HG03439 (cell line): ENCODE data around the gene TSPYL4.
"Not testable (repeated sequence)": the region's sequence is repeated elsewhere in the genome, so short reads cannot be mapped to it uniquely, and the experiment has no call there.

Source experiments
- ATAC-seq: cut with Tn5 transposase; IDR thresholded peaks from one replicate; pipeline ENCODE4 v1.9.1; 2021; ENCODE audit warnings: mild to moderate bottlenecking, moderate library complexity; ENCODE audit not compliant: unreplicated experiment

The TSPYL4 gene

DNA sequence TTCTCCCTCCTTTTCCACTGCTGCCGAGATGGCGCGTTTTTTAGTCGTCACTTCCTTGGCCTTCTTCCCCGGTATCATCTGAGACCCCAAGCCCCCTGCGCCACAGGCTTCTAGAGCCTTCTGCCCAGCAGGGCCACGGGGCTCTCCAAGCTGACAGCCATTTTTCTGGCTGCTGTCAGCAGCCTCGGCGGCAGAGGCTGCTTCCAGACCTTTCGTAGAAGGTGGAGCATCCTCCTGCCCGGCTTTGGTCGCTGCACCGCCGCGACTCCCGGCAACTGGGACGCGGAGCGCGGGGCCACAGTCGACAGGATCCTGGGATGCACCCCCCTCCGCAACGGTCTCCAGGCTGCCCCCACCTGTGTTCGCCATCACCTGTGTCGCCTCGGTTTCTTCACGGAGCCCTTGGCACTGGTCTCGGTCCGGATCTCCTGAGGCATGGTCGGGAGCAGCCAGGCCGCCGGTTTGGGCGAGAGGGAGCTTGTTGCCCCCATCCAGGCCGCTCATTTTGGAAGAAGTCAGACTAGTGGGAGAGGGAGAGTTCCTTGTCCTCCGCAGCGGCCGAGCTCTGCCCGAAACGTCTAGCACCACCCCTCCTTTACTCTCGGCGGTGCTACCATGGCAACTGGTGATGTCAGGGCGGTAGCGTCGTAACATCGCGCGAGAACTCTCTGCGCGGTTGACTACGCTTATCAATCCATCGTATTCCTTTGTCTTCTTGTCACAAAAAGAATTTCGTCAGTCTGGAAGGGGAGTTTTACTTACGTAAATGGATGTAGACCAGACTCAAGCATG is at the start of gene TSPYL4:
TSPYL4 (minus strand) TSS at position 571 of the 792 bp plus-strand sequence; CDS start at position 504, 67 bp downstream.
- ATAC-seq: peak; percentile 100

- ATAC-seq: no peak
Measured at GRCh38 chr6:116301104-116301503, 47.2 kb upstream of the TSPYL4 start.

DNA sequence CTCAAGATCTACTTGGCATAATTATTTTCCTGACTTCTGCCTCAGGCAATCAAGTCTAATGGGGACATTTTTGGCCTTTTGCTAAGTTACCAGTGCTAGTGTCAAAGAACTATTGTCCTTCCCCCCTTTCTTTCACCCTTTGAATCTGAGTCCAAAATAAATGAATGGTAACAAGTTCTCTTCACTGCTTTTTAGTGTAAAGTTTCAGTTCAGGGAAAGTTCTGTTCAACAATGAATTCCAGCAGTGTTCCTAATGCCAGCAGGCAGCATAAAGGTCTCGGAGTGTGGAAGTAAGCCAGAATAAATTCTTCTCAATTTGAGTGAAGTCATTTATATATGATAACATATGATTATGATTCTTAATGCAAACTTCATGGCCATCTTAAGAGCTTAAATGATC is 46.7 kb upstream of the TSPYL4 start:
- no peak for ATAC-seq

DNA sequence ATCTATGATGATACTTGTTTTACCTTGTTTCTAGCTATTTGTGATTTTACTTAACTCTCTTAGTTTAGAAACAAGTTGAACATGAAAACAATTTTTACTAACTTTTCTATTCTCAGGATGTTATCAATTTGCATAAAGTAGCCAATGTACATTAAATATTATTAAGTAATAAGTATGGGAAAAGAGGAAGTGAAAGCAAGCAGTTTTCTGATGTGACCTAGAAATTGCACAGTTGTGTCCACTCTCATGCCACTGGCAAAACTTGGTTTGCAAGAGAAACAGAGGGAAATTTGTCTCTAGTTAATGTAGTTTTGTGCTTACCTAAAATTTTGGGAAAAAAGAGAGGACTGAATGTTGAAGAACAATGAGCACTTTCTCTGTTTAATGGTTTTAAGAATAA is 45.1 kb upstream of the TSPYL4 start:
- no peak for ATAC-seq

- no peak for ATAC-seq
Measured at GRCh38 chr6:116298273-116298672, 44.4 kb upstream of the TSPYL4 start.

GRCh38 chr6:116292553-116292952 is 38.7 kb upstream of the TSPYL4 start:
- ATAC-seq: no peak

GRCh38 chr6:116291701-116292396 is 38.0 kb upstream of the TSPYL4 start:
- no peak for ATAC-seq

DNA sequence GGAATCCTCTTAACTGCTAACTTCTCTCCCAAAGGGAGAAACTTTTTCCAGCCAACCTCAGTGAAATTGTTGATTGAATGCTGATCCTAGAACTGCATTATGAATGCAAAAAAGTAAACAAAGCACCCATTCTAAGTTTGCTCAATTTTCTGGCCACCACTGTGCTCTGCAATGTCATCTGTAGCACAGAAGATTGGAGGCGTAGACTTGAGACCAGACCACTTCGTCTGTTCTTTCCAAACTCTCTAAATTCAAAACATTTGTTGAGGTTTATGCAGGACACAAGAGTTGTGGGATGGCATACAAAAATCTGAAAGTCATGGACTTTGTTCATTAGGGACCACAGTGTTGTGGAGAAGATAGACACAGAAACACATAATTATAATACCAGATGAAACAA is 36.9 kb upstream of the TSPYL4 start:
- no peak for ATAC-seq

DNA sequence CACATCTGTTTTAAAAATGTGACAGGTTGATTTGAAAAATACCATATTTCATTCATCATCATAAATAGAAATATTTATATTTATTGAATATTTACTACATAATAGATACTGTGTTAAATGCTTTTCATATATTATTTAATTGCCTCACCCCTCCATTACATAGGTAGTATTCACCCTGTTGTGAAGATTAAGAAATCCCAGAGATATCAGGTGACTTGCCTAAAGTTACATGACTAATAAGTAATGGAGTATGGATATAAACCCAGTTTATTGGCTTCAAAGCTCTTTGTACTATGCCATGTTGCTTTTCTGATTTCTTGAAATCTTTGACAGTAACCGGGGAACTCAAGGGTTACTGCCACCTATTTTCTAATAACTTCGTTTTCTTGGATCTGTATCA is 36.0 kb upstream of the TSPYL4 start:
- ATAC-seq: no peak

- ATAC-seq: no peak
Measured at GRCh38 chr6:116287689-116288282, 33.9 kb upstream of the TSPYL4 start.

DNA sequence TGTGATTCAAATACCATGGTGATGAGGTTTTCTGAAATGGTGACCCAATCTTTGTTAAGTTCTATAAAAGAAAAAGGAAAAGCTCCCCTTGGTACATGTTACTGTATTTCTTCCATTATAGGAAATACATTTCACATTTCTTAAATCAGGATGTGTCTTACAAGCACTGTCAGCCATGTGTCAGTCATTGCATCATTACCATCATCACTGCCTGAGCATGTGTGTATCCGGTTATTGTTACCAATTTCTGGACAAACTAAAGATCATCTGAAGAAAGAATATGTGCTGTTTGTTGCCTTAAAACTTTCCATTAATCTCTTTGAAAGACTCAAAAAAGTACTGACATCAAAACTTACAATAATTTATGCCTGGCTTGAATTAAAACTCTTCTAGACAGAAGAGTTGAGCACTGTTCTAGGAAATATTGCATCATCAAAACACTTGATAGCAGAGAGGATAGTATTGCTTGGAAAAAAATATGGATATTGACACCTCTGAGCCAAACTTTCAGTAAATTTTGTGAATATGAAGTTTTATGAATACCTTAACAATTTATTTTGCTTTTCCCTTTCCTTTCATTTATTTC is 33.0 kb upstream of the TSPYL4 start:
- no peak for ATAC-seq

DNA sequence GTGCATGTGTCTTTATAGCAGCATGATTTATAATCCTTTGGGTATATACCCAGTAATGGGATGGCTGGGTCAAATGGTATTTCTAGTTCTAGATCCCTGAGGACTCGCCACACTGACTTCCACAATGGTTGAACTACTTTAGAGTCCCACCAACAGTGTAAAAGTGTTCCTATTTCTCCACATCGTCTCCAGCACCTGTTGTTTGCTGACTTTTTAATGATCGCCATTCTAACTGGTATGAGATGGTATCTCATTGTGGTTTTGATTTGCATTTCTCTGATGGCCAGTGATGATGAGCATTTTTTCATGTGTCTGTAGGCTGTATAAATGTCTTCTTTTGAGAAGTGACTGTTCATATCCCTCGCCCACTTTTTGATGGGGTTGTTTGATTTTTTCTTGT is 31.1 kb upstream of the TSPYL4 start:
- not testable (repeated sequence) for ATAC-seq

- no peak for ATAC-seq
Measured at GRCh38 chr6:116283191-116283590, 29.3 kb upstream of the TSPYL4 start.

DNA sequence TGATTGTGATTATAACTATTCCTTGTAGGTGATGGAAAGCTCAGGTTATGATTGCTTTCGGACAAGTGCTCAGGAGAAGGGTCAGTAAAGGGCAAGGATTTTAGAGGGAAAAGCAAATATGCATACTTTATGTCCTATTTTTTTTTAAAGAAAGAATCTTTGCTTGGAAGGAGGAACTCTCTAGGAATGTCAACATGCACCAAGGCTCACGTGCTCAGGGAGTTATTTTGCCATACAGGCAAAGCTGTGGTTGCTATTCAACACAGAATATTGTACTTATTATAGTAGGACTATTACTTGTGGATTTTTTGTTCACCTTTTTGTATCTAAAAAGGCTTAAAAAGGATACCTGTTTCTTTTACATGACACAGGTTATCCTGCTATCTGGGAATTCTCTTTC is 28.8 kb upstream of the TSPYL4 start:
- no peak for ATAC-seq

DNA sequence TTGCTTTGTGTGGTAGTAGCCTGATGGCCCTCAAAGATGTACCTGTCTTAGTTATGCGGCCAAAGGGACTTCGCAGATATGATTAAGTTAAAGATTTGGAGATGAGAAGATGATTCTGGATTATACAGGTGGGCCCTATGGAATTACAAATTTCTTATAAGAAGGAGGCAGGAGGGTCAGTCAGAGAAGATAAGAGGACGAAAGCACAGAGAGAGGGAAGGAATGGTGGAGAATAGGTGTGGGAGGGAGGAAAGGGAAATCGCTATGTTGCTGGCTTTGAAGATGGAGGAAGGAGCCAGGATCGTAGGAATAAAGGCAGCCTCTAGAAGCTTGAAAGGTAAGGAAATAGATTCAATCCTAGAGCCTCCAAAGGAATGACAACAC is 27.1 kb upstream of the TSPYL4 start:
- no peak for ATAC-seq

GRCh38 chr6:116280161-116280932 is 26.5 kb upstream of the TSPYL4 start:
- no peak for ATAC-seq

DNA sequence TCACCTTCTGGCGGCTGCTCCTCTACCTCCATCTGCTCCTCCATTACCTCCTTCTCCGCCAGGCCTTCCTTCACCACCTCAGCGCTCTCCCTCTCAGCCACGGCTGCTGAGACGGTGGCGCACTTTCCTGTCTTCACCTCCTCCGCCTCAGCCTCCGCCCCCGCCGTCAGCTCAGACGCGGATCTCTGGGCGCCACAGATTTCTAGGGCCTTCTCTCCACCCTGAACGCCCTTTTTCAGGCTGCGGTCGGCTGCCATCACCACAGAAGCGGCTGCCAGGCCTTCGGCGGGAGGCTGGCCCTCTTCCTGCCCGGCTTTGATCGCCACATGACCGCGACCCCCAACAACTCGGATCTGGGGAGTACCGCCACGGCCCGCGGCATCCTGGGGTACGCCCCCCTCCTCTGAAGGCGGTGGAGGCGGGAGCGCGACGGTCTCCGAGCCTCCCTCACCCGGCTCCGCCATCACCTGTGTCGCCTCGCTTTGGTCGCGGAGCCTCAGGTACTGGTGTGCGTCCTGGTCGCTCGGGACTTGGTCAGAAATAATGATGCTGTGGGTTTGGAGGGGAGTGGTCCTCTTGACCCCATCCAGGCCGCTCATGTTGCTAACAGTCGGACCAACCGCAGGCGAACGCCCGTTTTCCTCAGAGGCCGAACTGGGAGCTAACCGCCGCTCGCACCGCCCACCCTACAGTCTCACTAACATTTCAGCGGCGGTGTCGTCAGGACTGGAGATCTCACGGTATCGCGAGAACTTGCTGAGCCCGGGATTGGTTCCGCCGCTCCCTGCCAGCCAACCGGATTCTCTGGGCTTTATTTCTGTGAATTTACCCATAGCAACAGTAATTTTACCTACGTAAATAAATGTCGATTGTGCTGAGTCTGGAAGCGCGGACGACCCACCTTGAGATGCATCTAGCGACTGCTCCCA is 25.6 kb upstream of the TSPYL4 start, which contains the start of gene TSPYL1:
TSPYL1 (minus strand) TSS at position 699 of the 929 bp plus-strand sequence; CDS start at position 599, 100 bp downstream.
- ATAC-seq: peak; percentile 97

GRCh38 chr6:116278854-116279231 is 25.0 kb upstream of the TSPYL4 start:
- ATAC-seq: no peak

GRCh38 chr6:116278481-116278829 is 24.6 kb upstream of the TSPYL4 start:
- ATAC-seq: no peak

DNA sequence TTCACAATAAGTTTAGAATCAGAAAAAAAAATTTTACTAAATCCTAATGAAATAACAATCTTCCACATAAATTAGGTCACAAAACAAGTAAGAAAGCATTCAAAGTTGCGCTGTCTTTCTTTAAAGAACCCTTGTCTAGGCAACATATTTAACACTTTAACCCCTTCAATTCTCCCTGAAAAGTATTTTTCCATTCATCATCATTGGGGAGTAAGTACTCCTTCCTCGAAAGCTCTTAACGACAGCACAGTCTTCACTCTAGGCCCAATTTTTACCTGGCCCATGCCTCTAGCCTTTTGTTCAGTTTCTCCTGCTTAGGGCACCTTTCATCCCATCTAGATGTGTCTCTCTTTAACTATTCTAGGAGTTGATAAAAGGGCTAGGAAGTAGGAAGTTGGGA is 23.2 kb upstream of the TSPYL4 start:
- no peak for ATAC-seq
